OCI-LY1 (cell line): ENCODE measurements around the gene SNX20.

ENCODE experiments used
- H2AFZ ChIP-seq: fragments of 200-600 bp; sonication (generic), shearing (Covaris generic); 2 replicates; pipeline ENCODE4 v1.6.0; 2014; ENCODE audit warnings: antibody characterized with exemption, mild to moderate bottlenecking, low read length
- H3F3A ChIP-seq: fragments of 200-600 bp; sonication (generic), shearing (Covaris generic); 2 replicates; pipeline ENCODE4 v1.6.0; 2014; ENCODE audit warnings: mild to moderate bottlenecking, antibody characterized with exemption, low read length, moderate library complexity; ENCODE audit not compliant: insufficient read depth
- H3K27ac ChIP-seq: fragments of 200-600 bp; sonication (generic); 2 replicates; pipeline ENCODE4 v1.5.1; 2014; ENCODE audit warnings: low read length, mixed run types, mild to moderate bottlenecking, low read depth; ENCODE audit not compliant: poor library complexity, severe bottlenecking
- H3K27me3 ChIP-seq: fragments of 200-600 bp; sonication (generic); 2 replicates; pipeline ENCODE4 v1.6.0; 2014; ENCODE audit warnings: antibody characterized with exemption, mild to moderate bottlenecking, low read length, moderate library complexity; ENCODE audit not compliant: insufficient read depth
- H3K36me3 ChIP-seq: fragments of 200-600 bp; sonication (generic); 2 replicates; pipeline ENCODE4 v1.6.1; 2014; ENCODE audit warnings: mild to moderate bottlenecking, antibody characterized with exemption, low read length, moderate library complexity, mixed read lengths; ENCODE audit not compliant: insufficient read depth
- H3K4me1 ChIP-seq: fragments of 200-600 bp; sonication (generic); 2 replicates; pipeline ENCODE4 v1.5.1; 2014; ENCODE audit warnings: mild to moderate bottlenecking, low read length, moderate library complexity; ENCODE audit not compliant: insufficient read depth, severe bottlenecking
- H3K4me2 ChIP-seq: fragments of 200-600 bp; sonication (generic), shearing (Covaris generic); 2 replicates; pipeline ENCODE4 v1.6.1; 2014; ENCODE audit warnings: low read length
- H3K4me3 ChIP-seq: fragments of 200-600 bp; sonication (generic); 2 replicates; pipeline ENCODE4 v1.5.1; 2014; ENCODE audit warnings: low read length, low read depth, mild to moderate bottlenecking, mixed read lengths; ENCODE audit not compliant: poor library complexity, severe bottlenecking
- H3K79me2 ChIP-seq: fragments of 200-600 bp; shearing (Covaris generic); 2 replicates; pipeline ENCODE4 v1.6.1; 2016; ENCODE audit warnings: mixed run types, low read length, mixed read lengths; ENCODE audit not compliant: insufficient read depth
- H3K9ac ChIP-seq: fragments of 200-600 bp; sonication (generic), shearing (Covaris generic); 2 replicates; pipeline ENCODE4 v1.6.1; 2014; ENCODE audit warnings: mild to moderate bottlenecking, low read length, mixed read lengths
- H3K9me2 ChIP-seq: fragments of 200-600 bp; sonication (generic), shearing (Covaris generic); 2 replicates; pipeline ENCODE4 v1.6.1; 2014; ENCODE audit warnings: low read depth, mild to moderate bottlenecking, low read length, mixed read lengths
- H3K9me3 ChIP-seq: fragments of 200-600 bp; shearing (Covaris generic); 2 replicates; pipeline ENCODE4 v1.6.1; 2014; ENCODE audit warnings: low read length, mixed read lengths
- H4K20me1 ChIP-seq: fragments of 200-600 bp; sonication (generic), shearing (Covaris generic); 2 replicates; pipeline ENCODE4 v1.6.0; 2016; ENCODE audit warnings: mild to moderate bottlenecking, low read length; ENCODE audit not compliant: insufficient read depth
- CTCF ChIP-seq: fragments of 200-600 bp; sonication (generic), shearing (Covaris generic); IDR thresholded peaks from 2 replicates; pipeline ENCODE4 v1.5.1; 2017; ENCODE audit warnings: mild to moderate bottlenecking, antibody characterized with exemption, low read length, moderate library complexity, mixed read lengths
- EZH2 ChIP-seq: fragments of 200-600 bp; sonication (generic), shearing (Covaris generic); IDR thresholded peaks from 2 replicates; pipeline ENCODE4 v1.8.0; 2017; ENCODE audit warnings: borderline replicate concordance, mixed run types, mild to moderate bottlenecking, antibody characterized with exemption, low read length, moderate library complexity, mixed read lengths

Gene SNX20

GRCh38 chr16:50631985-50632576 lies 49.0 kb downstream of the SNX20 start:
- no peaks in the 10 kb centered on the region for H3K9me3 ChIP-seq
- no peaks in the 10 kb centered on the region for H3K4me1 ChIP-seq
- H2AFZ ChIP-seq, result no peak overlapping the region
- TF ChIP-seq CTCF (no peak), EZH2 (no peak)
- H3K9me2 ChIP-seq, result no peaks in the 10 kb centered on the region
- no peaks in the 10 kb centered on the region for H4K20me1 ChIP-seq
- H3K27me3 ChIP-seq, result peaks cover 3% of the 10 kb centered on the region; the same call in 1 of the 2 replicates
- H3K4me3 ChIP-seq, result no peak overlapping the region
- H3K27ac ChIP-seq, result no peak overlapping the region
- H3F3A ChIP-seq, result no peaks in the 10 kb centered on the region
- no peaks in the 10 kb centered on the region for H3K36me3 ChIP-seq
- H3K79me2 ChIP-seq, result no peaks in the 10 kb centered on the region
- no peak overlapping the region for H3K4me2 ChIP-seq
- H3K9ac ChIP-seq, result no peak overlapping the region

GRCh38 chr16:50631249-50631984 lies 49.7 kb downstream of the SNX20 start:
- Histone ChIP-seq H3K79me2 (no peaks in the 10 kb centered on the region), H3K36me3 (no peaks in the 10 kb centered on the region), H3K9me3 (no peaks in the 10 kb centered on the region), H2AFZ (no peak overlapping the region), H3K4me2 (no peak overlapping the region), H3K9me2 (no peaks in the 10 kb centered on the region), H4K20me1 (no peaks in the 10 kb centered on the region), H3K27ac (no peak overlapping the region), H3K4me1 (no peaks in the 10 kb centered on the region), H3F3A (no peaks in the 10 kb centered on the region), H3K4me3 (no peak overlapping the region), H3K27me3 (peaks cover 6% of the 10 kb centered on the region; the same call in 1 of the 2 replicates), H3K9ac (no peak overlapping the region)
- no peak for TF ChIP-seq CTCF

- Histone ChIP-seq H3K4me3 (no peak overlapping the region), H3K27me3 (peaks cover 7% of the 10 kb centered on the region; the same call in 1 of the 2 replicates), H4K20me1 (no peaks in the 10 kb centered on the region), H3F3A (no peaks in the 10 kb centered on the region), H2AFZ (no peak overlapping the region), H3K4me2 (no peak overlapping the region), H3K79me2 (no peaks in the 10 kb centered on the region), H3K27ac (no peak overlapping the region), H3K9ac (no peak overlapping the region), H3K36me3 (no peaks in the 10 kb centered on the region), H3K9me2 (no peaks in the 10 kb centered on the region), H3K4me1 (no peaks in the 10 kb centered on the region), H3K9me3 (no peaks in the 10 kb centered on the region)
- TF ChIP-seq EZH2, result no peak
- no peak for TF ChIP-seq CTCF
Measured at GRCh38 chr16:50630394-50631020, 50.6 kb downstream of the SNX20 start.
